Loucy (cell line): ENCODE data around the gene LMO2.

Experiments used
- EZH2phosphoT487 ChIP-seq: fragments of 200-600 bp; IDR thresholded peaks from 2 replicates; pipeline ENCODE4 v1.6.1; 2018; ENCODE audit warnings: antibody characterized with exemption, mild to moderate bottlenecking, moderate library complexity, borderline replicate concordance
- TF ChIP-seq, protein P1 (sequence below): fragments of 200-600 bp; sonication (generic); conservative IDR thresholded peaks from 2 replicates; pipeline ENCODE4 v1.5.1; 2014; ENCODE audit warnings: mild to moderate bottlenecking, antibody characterized with exemption, low read length

DNA sequence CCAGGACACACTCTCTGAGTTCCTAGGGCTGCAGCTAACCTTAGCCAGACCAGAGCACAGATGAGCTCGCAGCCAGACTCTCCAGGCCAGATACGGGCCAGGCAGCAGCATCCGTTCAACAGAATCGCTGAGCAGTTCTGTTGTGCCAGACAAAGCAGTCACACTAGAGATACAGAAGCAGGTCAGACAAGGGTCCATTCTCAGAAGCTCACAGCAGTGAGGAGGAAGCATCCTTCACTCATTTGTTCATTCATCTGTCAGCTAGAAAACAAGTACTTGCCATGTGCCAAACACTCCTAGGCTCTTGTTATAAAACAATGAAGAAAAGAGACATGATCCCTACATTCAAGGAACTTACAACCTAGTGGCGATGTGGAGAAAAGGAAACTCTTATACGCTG, 2.6 kb downstream of the LMO2 start:
- TF ChIP-seq, protein P1, sequence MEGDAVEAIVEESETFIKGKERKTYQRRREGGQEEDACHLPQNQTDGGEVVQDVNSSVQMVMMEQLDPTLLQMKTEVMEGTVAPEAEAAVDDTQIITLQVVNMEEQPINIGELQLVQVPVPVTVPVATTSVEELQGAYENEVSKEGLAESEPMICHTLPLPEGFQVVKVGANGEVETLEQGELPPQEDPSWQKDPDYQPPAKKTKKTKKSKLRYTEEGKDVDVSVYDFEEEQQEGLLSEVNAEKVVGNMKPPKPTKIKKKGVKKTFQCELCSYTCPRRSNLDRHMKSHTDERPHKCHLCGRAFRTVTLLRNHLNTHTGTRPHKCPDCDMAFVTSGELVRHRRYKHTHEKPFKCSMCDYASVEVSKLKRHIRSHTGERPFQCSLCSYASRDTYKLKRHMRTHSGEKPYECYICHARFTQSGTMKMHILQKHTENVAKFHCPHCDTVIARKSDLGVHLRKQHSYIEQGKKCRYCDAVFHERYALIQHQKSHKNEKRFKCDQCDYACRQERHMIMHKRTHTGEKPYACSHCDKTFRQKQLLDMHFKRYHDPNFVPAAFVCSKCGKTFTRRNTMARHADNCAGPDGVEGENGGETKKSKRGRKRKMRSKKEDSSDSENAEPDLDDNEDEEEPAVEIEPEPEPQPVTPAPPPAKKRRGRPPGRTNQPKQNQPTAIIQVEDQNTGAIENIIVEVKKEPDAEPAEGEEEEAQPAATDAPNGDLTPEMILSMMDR = no peak
- TF ChIP-seq EZH2phosphoT487 = no peak
